Suppressor macrophage (primary cell): ENCODE measurements around the gene ANKRD62.
"Not testable (repeated sequence)": the region's sequence is repeated elsewhere in the genome, so short reads cannot be mapped to it uniquely, and the experiment has no call there.

ENCODE experiments used
- DNase-seq, 4 experiments: peaks; one replicate each; pipeline ENCODE4 v3.0.0-alpha.2; 2020 to 2022

ANKRD62 gene

GRCh38 chr18:12099160-12099559 lies 5.5 kb downstream of the ANKRD62 start:
- DNase-seq: no peak

GRCh38 chr18:12101266-12101665 lies 7.6 kb downstream of the ANKRD62 start:
- peak in 2 of 4 experiments; percentile 12 to 21 for DNase-seq

DNA sequence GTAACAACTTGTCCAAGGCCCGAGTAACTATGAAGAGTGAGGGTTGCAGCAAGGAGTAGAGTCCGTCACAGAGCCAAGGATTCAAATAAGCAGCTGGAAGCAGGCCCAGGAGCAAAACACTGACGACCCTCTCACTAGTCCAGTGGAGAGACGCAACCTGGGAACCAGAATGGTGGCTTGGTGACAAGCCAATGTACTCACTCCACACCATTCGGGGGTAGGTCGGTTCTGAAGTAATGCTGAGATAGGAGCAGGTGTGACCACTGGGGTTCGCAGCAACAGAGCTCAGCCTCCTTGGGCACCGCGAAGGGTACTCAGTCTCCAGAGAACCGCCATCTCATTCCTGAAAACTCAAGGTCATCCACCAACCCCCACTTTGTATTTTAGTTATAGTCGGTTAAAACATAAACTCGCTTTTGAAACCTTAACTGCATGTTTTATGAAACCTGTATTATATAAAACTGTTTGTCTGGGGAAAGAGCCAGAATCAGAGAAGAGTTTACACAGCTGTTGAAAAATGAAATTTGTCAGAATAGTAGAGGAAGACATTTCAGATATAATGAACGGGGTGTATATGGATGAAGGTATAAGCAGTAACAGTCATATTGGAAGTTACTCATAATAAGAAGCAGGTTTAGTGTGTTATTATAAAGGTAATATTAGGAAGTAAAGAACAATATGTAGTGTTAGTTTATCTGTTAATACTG lies 8.6 kb downstream of the ANKRD62 start:
- DNase-seq: no peak

- peak in 3 of 4 experiments; percentile 17 to 59 (median 56) for DNase-seq
These were observed 12.8 kb downstream of the ANKRD62 start for GRCh38 chr18:12106471-12106870.

DNA sequence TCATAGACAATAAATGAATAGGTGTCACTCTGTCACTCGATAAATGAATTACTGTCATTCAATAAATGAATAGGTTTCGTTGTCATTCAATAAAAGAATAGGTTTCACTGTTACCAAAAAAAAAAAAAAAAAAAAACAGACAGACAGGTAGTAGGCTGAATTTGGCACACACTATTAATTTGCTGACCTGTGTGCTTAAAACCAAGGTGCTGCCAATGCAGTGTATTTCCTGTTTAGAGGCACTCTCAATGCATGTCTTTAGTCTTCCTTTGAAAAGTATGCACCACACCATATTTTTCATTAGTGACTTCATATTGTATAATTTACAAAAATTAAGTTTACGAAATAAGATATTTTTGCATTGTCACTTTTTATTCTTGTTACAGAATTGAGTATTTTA lies 16.2 kb downstream of the ANKRD62 start:
- no peak for DNase-seq

DNA sequence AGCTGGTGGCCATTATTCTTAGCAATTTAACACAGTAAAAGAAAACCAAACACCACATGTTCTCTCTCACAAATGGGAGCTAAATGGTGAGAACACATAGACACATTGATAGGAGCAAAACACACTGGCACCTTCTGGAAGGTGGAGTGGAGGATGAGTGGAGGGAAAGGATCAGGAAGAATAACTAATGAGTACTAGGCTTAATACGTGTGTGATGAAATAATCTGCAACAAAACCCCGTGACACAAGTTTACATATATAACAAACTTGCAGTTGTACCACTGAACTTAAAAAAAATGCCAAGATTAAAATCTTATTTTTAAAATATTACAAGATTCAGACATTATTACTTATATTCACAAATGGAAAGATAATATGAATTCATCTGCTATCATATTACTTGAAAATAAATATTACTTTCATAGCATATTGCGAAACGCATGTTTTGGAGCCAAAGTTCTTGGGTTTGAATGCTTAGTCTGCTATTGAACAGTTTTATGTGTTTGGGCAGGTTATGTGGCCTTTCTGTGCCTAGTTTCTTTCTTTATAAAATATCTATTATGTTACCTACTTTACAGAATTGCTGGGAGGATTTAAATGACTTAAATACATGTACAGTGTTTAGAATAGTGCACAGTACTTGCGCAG lies 20.5 kb downstream of the ANKRD62 start:
- no peak for DNase-seq

GRCh38 chr18:12119358-12119757 lies 25.7 kb downstream of the ANKRD62 start:
- no peak for DNase-seq

DNA sequence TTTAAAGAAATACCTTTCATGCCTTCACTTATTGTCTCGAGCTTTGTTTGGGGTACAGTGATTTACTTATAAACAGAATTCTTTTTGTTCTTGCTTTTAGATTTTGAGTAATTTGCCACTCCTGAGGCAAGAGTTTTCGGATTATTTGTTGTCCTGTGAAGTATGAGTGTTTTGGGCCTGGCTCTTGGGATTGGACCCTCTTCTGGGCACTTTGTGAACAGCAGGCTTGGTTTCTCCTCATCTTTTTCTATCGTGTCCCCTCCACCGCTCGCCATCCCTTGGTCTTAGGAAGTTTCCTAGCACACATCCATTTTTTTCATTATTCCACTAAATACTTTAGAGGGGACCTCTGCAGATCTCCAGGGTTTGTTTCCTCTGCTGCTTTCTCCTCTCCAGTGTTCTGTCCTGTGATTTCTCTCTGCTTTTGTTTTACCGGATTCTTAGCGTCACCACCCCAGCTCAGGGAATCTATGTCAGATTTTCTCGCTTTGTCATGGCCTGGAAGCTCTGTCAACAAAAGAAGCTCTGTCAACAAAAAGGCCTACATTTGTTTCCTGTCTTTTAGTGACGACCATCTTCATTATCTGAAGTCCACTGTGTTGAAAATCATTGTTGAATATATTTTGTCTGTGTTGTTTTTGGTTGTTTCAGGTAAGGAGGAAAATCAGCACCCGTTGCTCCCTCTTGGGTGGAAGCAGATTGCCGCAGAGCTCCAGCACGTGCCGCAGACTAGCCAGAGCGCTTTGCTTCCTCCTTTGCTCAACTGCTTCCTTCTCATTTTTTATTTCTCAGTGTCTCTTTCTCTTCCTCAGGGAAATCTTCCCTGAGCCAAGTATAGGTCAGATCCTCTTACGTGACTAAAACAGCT lies 27.8 kb downstream of the ANKRD62 start:
- peak; percentile 12 to 51 (median 44) for DNase-seq

- not testable (repeated sequence) for DNase-seq
These were observed 28.4 kb downstream of the ANKRD62 start for GRCh38 chr18:12122043-12122389.

- DNase-seq: not testable (repeated sequence)
These were observed 34.0 kb downstream of the ANKRD62 start for GRCh38 chr18:12127647-12128046.

- not testable (repeated sequence) for DNase-seq
These were observed 45.2 kb downstream of the ANKRD62 start for GRCh38 chr18:12138831-12139230.

DNA sequence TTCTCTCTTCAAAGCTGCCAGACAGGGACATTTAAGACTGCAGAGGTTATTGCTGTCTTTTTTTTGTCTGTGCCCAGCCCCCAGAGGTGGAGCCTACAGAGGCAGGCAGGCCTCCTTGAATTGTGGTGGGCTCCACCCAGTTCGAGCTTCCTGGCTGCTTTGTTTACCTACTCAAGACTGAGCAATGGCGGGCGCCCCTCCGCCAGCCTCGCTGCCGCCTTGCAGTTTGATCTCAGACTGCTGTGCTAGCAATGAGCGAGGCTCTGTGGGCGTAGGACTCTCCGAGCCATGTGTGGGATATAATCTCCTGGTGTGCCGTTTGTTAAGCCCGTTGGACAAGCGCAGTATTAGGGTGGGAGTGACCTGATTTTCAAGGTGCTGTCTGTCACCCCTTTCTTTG lies 47.2 kb downstream of the ANKRD62 start:
- not testable (repeated sequence) for DNase-seq

- not testable (repeated sequence) for DNase-seq
These were observed 48.1 kb downstream of the ANKRD62 start for GRCh38 chr18:12141778-12142177.

GRCh38 chr18:12149431-12149830 lies 55.8 kb downstream of the ANKRD62 start:
- not testable (repeated sequence) for DNase-seq

GRCh38 chr18:12154361-12154760 lies 60.7 kb downstream of the ANKRD62 start:
- DNase-seq: peak; percentile 66 to 83 (median 78)

DNA sequence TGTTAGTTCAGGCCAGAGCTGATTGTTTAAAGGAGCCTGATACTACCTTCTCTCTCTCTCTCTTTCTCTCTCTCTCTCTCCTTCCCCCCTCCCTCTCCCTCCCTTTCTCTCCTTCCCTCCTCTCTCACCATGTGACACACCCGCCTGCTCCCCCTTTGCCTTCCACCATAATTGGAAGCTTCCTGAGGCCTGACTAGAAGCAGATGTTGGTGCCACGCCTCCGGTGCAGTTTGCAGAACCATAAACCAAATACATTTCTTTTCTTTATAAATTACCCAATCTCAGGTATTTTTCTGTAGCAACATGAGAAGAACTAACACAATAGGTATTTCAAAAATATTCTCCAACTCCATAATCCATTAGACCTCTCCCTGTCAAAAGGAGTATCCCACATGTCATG lies 62.4 kb downstream of the ANKRD62 start:
- DNase-seq: no peak

- DNase-seq: no peak
These were observed 65.8 kb downstream of the ANKRD62 start for GRCh38 chr18:12159446-12159845.

DNA sequence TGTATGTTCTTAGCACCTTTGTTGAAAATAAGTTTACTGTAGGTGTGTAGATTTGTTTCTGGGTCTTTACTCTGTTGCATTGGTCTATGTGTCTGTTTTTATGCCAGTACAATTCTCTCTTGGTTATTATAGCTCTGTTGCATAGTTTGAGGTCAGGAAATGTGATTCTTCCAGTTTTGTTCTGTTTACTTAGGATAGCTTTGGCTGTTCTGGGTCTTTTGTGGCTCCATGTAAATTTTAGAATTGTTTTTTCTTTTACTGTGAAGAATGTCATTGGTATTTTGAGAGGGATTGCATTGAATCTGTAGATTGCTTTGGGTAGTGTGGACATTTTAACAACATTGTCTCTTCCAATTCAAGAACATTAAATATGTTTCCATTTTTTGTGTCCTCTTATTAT lies 69.1 kb downstream of the ANKRD62 start:
- DNase-seq: no peak

GRCh38 chr18:12165038-12165768 lies 71.6 kb downstream of the ANKRD62 start:
- no peak for DNase-seq
